Hypothalamus (tissue), 51 donors: Measurements from ENCODE around the gene HCK.
A peak's percentile ranks its signal among the peaks of the same experiment; 100 is the strongest.

Experiments
- DNase-seq, 51 donors: peaks; one replicate each; lab custom pipeline; 2025; lab: John Stamatoyannopoulos, UW

Gene HCK

GRCh38 chr20:32056708-32057483, 4.9 kb downstream of the HCK start:
- DNase-seq: no peak

GRCh38 chr20:32057656-32058184, 5.7 kb downstream of the HCK start:
- no peak for DNase-seq

GRCh38 chr20:32059189-32059588, 7.1 kb downstream of the HCK start:
- DNase-seq: no peak

GRCh38 chr20:32062776-32063170, 10.7 kb downstream of the HCK start:
- peak in 25 of 51 donors; percentile 9 to 44 (median 31) for DNase-seq

GRCh38 chr20:32063695-32064094, 11.7 kb downstream of the HCK start:
- no peak for DNase-seq

GRCh38 chr20:32064667-32065066, 12.6 kb downstream of the HCK start:
- DNase-seq: no peak

- DNase-seq: no peak
These were observed 15.3 kb downstream of the HCK start for GRCh38 chr20:32067234-32067821.

- no peak for DNase-seq
These were observed 16.1 kb downstream of the HCK start for GRCh38 chr20:32068174-32068573.

GRCh38 chr20:32069711-32070110, 17.7 kb downstream of the HCK start:
- DNase-seq: no peak

- no peak for DNase-seq
These were observed 18.2 kb downstream of the HCK start for GRCh38 chr20:32070282-32070681.

GRCh38 chr20:32070690-32071213, 18.7 kb downstream of the HCK start:
- no peak for DNase-seq

GRCh38 chr20:32071395-32072167, 19.5 kb downstream of the HCK start:
- no peak for DNase-seq

GRCh38 chr20:32072168-32072750, 20.2 kb downstream of the HCK start:
- no peak for DNase-seq

GRCh38 chr20:32075534-32075933, 23.5 kb downstream of the HCK start:
- no peak for DNase-seq

- DNase-seq: no peak
These were observed 25.1 kb downstream of the HCK start for GRCh38 chr20:32077190-32077589.

GRCh38 chr20:32078322-32078721, 26.3 kb downstream of the HCK start:
- DNase-seq: no peak

- DNase-seq: no peak
These were observed 26.7 kb downstream of the HCK start for GRCh38 chr20:32078791-32079190.

- DNase-seq: no peak
These were observed 27.6 kb downstream of the HCK start for GRCh38 chr20:32079655-32080109.

GRCh38 chr20:32080783-32081182, 28.7 kb downstream of the HCK start:
- DNase-seq: no peak

GRCh38 chr20:32083469-32083868, 31.4 kb downstream of the HCK start:
- no peak for DNase-seq

GRCh38 chr20:32087070-32087469, 35.0 kb downstream of the HCK start:
- no peak for DNase-seq
